Fibroblast of lung (primary cell): Measurements from ENCODE around the gene HSPBAP1. TPM values are rescaled to one million over a fixed set of nuclear protein-coding genes. Genes with fewer than 3 reads are reported as not detected.

Experiments used
- DNase-seq, 2 donors: peaks; one replicate each; pipeline versions ENCODE4 v3.0.0 to v3.0.0-alpha.2; 2010; ENCODE audit warnings: low read depth in 2 of 2
- H2AFZ ChIP-seq: 2 replicates; pipeline ENCODE4 v1.5.1; 2012; ENCODE audit warnings: low read length, control low read depth, inconsistent platforms
- H3K27ac ChIP-seq: 2 replicates; pipeline ENCODE4 v1.5.1; 2011; ENCODE audit warnings: low read length, control low read depth; ENCODE audit not compliant: insufficient read depth
- H3K27me3 ChIP-seq: 2 replicates; pipeline ENCODE4 v1.5.1; 2011; ENCODE audit warnings: mild to moderate bottlenecking, low read length; ENCODE audit not compliant: control insufficient read depth, insufficient read depth
- H3K36me3 ChIP-seq: 2 replicates; pipeline ENCODE4 v1.5.1; 2011; ENCODE audit warnings: low read length; ENCODE audit not compliant: control insufficient read depth, insufficient read depth
- H3K4me1 ChIP-seq: 2 replicates; pipeline ENCODE4 v1.5.1; 2011; ENCODE audit warnings: low read length; ENCODE audit not compliant: control insufficient read depth, insufficient read depth; ENCODE audit errors: extremely low read depth
- H3K4me2 ChIP-seq: 2 replicates; pipeline ENCODE4 v1.5.1; 2011; ENCODE audit warnings: low read length, control low read depth; ENCODE audit not compliant: insufficient read depth; ENCODE audit errors: extremely low read depth
- H3K4me3 ChIP-seq, 4 experiments: fragments of 200-600 bp in 1 of 4; sonication (generic) in 1 of 4; replicated peaks in 1 of 4; 2 replicates each; pipeline ENCODE4 v1.5.1; 2011 to 2016; ENCODE audit warnings: low read length in 4 of 4, low read depth in 3 of 4, mild to moderate bottlenecking in 3 of 4, control low read depth in 2 of 4, inconsistent platforms in 1 of 4, mixed read lengths in 1 of 4; ENCODE audit not compliant: insufficient read depth in 1 of 4; ENCODE audit errors: control extremely low read depth in 1 of 4
- H3K79me2 ChIP-seq: 2 replicates; pipeline ENCODE4 v1.5.1; 2012; ENCODE audit warnings: mild to moderate bottlenecking, low read length, inconsistent platforms; ENCODE audit not compliant: control insufficient read depth, insufficient read depth
- H3K9ac ChIP-seq: 2 replicates; pipeline ENCODE4 v1.5.1; 2011; ENCODE audit warnings: mild to moderate bottlenecking, low read length, control low read depth; ENCODE audit not compliant: insufficient read depth
- H3K9me3 ChIP-seq: 2 replicates; pipeline ENCODE4 v1.5.1; 2012; ENCODE audit warnings: low read depth, low read length; ENCODE audit not compliant: control insufficient read depth, insufficient read depth
- H4K20me1 ChIP-seq: 2 replicates; pipeline ENCODE4 v1.5.1; 2011; ENCODE audit warnings: low read length; ENCODE audit not compliant: control insufficient read depth, insufficient read depth; ENCODE audit errors: extremely low read depth
- EZH2 ChIP-seq: IDR thresholded peaks from 2 replicates; pipeline ENCODE4 v1.5.1; 2012; ENCODE audit warnings: low read length, control low read depth, mild to moderate bottlenecking; ENCODE audit errors: missing control alignments
- polyA plus RNA-seq, 2 donors: library from polyadenylated mRNA; depleted of rRNA in 1 of 2; stranded (reverse) in 1 of 2; unstranded in 1 of 2; fragments of >200 nt; gene quantifications; 2 replicates each; pipeline ENCODE4 v1.2.1, GENCODE V29; 2011 to 2012; ENCODE audit warnings: missing spikeins in 1 of 2
- total RNA-seq: library from RNA; depleted of rRNA; stranded (reverse); fragments of >200 nt; gene quantifications from 2 replicates; pipeline ENCODE4 v1.2.1, GENCODE V29; 2014
- TF ChIP-seq, protein P1 (sequence below), 2 donors: IDR thresholded peaks in 1 of 2; conservative IDR thresholded peaks in 1 of 2; 1 replicate in 1 of 2; 2 replicates in 1 of 2; pipeline ENCODE4 v1.5.1; 2011 to 2012; ENCODE audit warnings: low read length in 2 of 2, control low read depth in 1 of 2, inconsistent platforms in 1 of 2, low read depth in 1 of 2, mild to moderate bottlenecking in 1 of 2

Gene HSPBAP1
- total and polyA plus RNA-seq, 2 donors (not counting 1 experiment from before 2014, with no cell fraction given), result 5.2 to 12.4 TPM

DNA sequence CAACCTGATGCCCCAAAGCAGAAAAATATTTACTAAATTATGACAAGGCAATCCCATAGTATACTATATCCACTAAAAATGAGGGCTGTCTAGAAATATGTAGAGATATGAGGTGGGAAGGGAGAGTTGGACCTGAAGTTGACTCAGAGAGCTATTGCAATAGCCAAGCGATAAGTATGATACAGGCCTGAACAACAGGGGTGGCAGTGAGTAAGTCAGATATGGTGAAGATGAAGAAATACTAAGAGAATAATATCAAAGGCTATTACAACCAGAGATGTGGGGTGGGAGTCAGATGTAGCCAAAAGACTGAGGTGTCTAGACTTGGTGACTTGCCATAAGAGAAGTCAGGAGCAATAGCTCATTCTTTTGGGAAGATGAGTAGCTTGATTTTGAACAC is 9.2 kb downstream of the HSPBAP1 start:
- peak; percentile 28 to 72 for DNase-seq
- Histone ChIP-seq H3K9me3 (no peaks in the 10 kb centered on the region), H3K4me1 (peaks cover 4% of the 10 kb centered on the region), H3K9ac (no peak overlapping the region), H3K79me2 (no peaks in the 10 kb centered on the region), H4K20me1 (no peaks in the 10 kb centered on the region), H3K27me3 (no peaks in the 10 kb centered on the region), H3K4me2 (no peak overlapping the region), H3K27ac (no peak overlapping the region), H3K4me3 (no peak overlapping the region), H3K36me3 (no peaks in the 10 kb centered on the region), H2AFZ (no peak overlapping the region)
- TF ChIP-seq, protein P1, sequence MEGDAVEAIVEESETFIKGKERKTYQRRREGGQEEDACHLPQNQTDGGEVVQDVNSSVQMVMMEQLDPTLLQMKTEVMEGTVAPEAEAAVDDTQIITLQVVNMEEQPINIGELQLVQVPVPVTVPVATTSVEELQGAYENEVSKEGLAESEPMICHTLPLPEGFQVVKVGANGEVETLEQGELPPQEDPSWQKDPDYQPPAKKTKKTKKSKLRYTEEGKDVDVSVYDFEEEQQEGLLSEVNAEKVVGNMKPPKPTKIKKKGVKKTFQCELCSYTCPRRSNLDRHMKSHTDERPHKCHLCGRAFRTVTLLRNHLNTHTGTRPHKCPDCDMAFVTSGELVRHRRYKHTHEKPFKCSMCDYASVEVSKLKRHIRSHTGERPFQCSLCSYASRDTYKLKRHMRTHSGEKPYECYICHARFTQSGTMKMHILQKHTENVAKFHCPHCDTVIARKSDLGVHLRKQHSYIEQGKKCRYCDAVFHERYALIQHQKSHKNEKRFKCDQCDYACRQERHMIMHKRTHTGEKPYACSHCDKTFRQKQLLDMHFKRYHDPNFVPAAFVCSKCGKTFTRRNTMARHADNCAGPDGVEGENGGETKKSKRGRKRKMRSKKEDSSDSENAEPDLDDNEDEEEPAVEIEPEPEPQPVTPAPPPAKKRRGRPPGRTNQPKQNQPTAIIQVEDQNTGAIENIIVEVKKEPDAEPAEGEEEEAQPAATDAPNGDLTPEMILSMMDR (conservative IDR thresholded peaks at IDR 0.05 in 1 of 2, IDR thresholded peaks at IDR 0.05 in 1 of 2; ENCODE audit: low read depth in 1 of 2, low read length in 2 of 2), result no peak
- TF ChIP-seq EZH2, result no peak

DNA sequence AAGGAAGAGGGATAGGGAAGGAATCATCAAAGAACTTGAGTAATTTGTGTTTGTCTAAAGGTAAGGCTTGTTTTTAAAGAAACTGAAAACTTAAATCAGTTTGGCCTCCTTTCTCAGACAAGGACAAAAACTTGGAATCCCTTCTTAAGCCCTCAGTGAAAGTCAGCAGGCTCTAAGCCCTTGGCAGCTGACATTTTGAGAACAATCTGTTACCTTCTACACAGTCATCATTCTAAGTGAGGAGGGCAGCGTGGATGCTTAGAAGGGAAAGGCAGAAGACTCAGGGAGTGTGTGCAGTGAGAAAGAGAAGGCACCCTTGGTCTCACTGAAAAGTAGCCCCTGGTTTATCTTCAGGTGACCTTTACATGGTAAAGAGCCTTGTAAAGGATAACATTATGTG is 10.8 kb downstream of the HSPBAP1 start:
- no peak for DNase-seq
- Histone ChIP-seq H3K4me1 (peaks cover 4% of the 10 kb centered on the region), H4K20me1 (no peaks in the 10 kb centered on the region), H3K9ac (no peak overlapping the region), H2AFZ (no peak overlapping the region), H3K4me2 (no peak overlapping the region), H3K79me2 (no peaks in the 10 kb centered on the region), H3K27ac (no peak overlapping the region), H3K4me3 (no peak overlapping the region), H3K36me3 (no peaks in the 10 kb centered on the region), H3K9me3 (no peaks in the 10 kb centered on the region), H3K27me3 (no peaks in the 10 kb centered on the region)
- TF ChIP-seq, protein P1 (conservative IDR thresholded peaks at IDR 0.05 in 1 of 2, IDR thresholded peaks at IDR 0.05 in 1 of 2; ENCODE audit: low read depth in 1 of 2, low read length in 2 of 2), result no peak
- TF ChIP-seq EZH2, result no peak

DNA sequence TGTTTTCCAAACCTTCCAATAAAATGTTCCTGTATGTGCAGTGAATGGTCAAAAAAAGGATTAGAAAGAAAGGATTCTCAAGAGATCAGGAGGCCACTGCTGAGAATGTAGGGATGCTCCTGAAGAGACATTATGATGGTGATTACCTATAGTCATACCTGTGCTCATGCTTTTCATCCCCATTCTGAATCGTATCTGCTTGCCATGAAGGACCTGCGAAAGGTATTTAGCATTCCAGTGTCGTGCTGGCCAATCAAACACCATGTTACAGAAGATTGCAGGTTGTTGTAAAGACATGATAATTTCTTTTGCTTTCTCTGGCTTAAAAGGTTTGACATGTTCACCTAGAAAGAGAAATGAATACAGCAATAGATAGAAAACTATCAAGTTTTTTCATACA is 16.1 kb downstream of the HSPBAP1 start:
- Histone ChIP-seq H3K9ac (no peak overlapping the region), H3K27me3 (no peaks in the 10 kb centered on the region), H2AFZ (no peak overlapping the region), H4K20me1 (no peaks in the 10 kb centered on the region), H3K4me3 (no peak overlapping the region), H3K79me2 (no peaks in the 10 kb centered on the region), H3K27ac (no peak overlapping the region), H3K4me1 (no peaks in the 10 kb centered on the region), H3K36me3 (no peaks in the 10 kb centered on the region), H3K4me2 (no peak overlapping the region), H3K9me3 (no peaks in the 10 kb centered on the region)
- no peak for DNase-seq
- TF ChIP-seq, protein P1 (conservative IDR thresholded peaks at IDR 0.05 in 1 of 2, IDR thresholded peaks at IDR 0.05 in 1 of 2; ENCODE audit: low read depth in 1 of 2, low read length in 2 of 2), result no peak
- no peak for TF ChIP-seq EZH2
